HFFc6 (cell line): ENCODE data around the gene CORO1C. TPM values are rescaled to one million over a fixed set of nuclear protein-coding genes. Genes with fewer than 3 reads are reported as not detected.
A peak's percentile ranks its signal among the peaks of the same experiment; 100 is the strongest.

Experiments used
- DNase-seq: peaks from one replicate; pipeline ENCODE4 v3.0.0-alpha.2; 2018
- H3K27ac Mint-ChIP-seq: 2 replicates; pipeline ENCODE4 v1.8.0; 2020; ENCODE audit warnings: mild to moderate bottlenecking, mixed read lengths
- H3K27me3 Mint-ChIP-seq: 2 replicates; pipeline ENCODE4 v1.8.0; 2021; ENCODE audit warnings: mild to moderate bottlenecking, moderate library complexity, mixed read lengths; ENCODE audit not compliant: insufficient read depth
- H3K36me3 Mint-ChIP-seq: 2 replicates; pipeline ENCODE4 v1.8.0; 2021; ENCODE audit warnings: low read depth, mixed read lengths
- H3K4me1 Mint-ChIP-seq: 2 replicates; pipeline ENCODE4 v1.8.0; 2020; ENCODE audit warnings: low read depth, mixed read lengths
- H3K4me3 Mint-ChIP-seq: 2 replicates; pipeline ENCODE4 v1.8.0; 2020; ENCODE audit warnings: mild to moderate bottlenecking, moderate library complexity, mixed read lengths
- H3K9me3 Mint-ChIP-seq: 2 replicates; pipeline ENCODE4 v1.8.0; 2020; ENCODE audit warnings: mild to moderate bottlenecking, mixed read lengths
- total RNA-seq, 6 experiments: library from RNA; stranded (reverse); fragmentation: NEBNext Ultra II Directional; extraction: Animal tissue kit (Norgen Biotek cat#: 25700); gene quantifications; 2 replicates in 1 of 6; 3 replicates in 5 of 6; pipeline ENCODE4 v1.2.3, GENCODE V29; 2021
- TF ChIP-seq, protein P1 (sequence below): fragments of 200-600 bp; sonication (generic); IDR thresholded peaks from 2 replicates; pipeline ENCODE4 v1.5.0; 2021; ENCODE audit warnings: antibody characterized with exemption, mild to moderate bottlenecking

The CORO1C gene
- total RNA-seq, 6 experiments from 2014 or later = 541 to 709 (median 649) TPM

DNA sequence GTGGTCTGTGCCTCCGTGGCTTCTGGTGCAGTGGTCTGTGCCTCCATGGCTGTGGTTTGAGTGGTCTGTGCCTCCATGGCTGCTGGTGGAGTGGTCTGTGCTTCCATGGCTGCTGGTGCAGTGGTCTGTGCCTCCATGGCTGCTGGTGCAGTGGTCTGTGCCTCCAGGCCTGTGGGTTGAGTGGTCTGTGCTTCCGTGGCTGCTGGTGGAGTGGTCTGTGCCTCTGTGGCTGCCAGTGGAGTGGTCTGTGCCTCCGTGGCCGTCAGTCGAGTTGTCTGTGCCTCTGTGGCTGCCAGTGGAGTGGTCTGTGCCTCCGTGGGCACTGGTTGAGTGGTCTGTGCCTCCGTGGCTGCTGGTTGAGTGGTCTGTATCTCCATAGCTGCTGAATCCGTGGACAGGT, 107.7 kb downstream of the CORO1C start:
- DNase-seq = no peak
- H3K36me3 Mint-ChIP-seq = peaks cover 10% of the 10 kb centered on the region; the same call in 1 of the 2 replicates
- peaks cover 1% of the 10 kb centered on the region for H3K27me3 Mint-ChIP-seq
- TF ChIP-seq, protein P1, sequence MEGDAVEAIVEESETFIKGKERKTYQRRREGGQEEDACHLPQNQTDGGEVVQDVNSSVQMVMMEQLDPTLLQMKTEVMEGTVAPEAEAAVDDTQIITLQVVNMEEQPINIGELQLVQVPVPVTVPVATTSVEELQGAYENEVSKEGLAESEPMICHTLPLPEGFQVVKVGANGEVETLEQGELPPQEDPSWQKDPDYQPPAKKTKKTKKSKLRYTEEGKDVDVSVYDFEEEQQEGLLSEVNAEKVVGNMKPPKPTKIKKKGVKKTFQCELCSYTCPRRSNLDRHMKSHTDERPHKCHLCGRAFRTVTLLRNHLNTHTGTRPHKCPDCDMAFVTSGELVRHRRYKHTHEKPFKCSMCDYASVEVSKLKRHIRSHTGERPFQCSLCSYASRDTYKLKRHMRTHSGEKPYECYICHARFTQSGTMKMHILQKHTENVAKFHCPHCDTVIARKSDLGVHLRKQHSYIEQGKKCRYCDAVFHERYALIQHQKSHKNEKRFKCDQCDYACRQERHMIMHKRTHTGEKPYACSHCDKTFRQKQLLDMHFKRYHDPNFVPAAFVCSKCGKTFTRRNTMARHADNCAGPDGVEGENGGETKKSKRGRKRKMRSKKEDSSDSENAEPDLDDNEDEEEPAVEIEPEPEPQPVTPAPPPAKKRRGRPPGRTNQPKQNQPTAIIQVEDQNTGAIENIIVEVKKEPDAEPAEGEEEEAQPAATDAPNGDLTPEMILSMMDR = no peak
- H3K9me3 Mint-ChIP-seq = no peaks in the 10 kb centered on the region
- peaks cover 14% of the 10 kb centered on the region for H3K4me1 Mint-ChIP-seq
- H3K4me3 Mint-ChIP-seq = no peak overlapping the region
- H3K27ac Mint-ChIP-seq = peak overlapping the region; percentile 31; the same call in 1 of the 2 replicates

DNA sequence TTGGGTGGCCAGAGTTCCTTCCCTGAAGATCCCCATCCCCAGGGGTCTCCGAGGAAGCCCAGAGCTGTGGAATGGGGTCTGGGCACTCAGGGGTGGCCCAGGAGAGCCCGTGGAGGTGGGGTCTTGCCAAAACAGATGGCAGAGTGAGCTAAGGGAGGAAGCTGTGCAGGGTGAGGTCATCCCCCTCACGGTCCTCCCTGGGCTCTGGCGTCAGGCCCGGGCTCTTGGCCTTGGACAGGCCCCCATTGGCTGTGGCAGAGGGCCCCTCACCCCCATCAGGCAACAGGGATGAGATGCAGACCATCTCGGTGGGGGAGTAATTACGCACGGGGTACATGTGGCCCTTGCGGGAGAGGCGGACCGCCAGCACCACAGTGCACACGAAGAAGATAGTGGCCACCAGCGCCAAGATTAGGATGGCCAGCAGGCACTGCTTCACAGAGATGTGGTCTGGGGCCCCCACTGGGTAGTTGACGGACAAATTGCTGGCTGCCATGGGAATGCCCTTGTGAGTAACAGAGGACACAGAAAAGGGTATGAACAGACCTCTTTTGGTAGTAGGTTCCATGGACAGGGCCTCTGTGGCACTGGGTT, 108.3 kb downstream of the CORO1C start:
- Mint-ChIP-seq H3K36me3 (peaks cover 10% of the 10 kb centered on the region; the same call in 1 of the 2 replicates), H3K4me3 (no peak overlapping the region), H3K9me3 (no peaks in the 10 kb centered on the region), H3K27ac (no peak overlapping the region), H3K27me3 (peaks cover 1% of the 10 kb centered on the region), H3K4me1 (peaks cover 14% of the 10 kb centered on the region)
- TF ChIP-seq, protein P1 = no peak
- no peak for DNase-seq

DNA sequence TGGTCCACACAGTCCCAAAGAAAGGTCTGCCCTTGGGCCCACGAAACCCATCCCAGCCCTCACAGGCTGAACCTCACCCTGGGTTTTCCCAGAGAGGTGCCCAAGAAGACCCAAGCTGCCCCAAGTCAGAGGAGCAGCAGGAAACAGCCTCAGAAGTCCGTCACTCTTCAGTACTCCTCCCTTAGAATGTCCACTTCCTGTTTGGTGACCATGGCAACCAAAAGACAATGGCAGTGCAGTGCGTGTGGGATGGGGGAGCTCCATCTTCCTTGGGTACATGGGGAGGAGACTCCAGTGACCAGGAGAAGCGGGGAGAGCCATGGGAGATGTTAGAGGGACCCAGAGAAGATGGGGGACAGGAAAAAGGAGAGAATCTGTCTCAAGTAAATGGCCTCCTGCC, 108.9 kb downstream of the CORO1C start:
- no peak overlapping the region for H3K4me3 Mint-ChIP-seq
- TF ChIP-seq, protein P1 = no peak
- peaks cover 18% of the 10 kb centered on the region for H3K4me1 Mint-ChIP-seq
- peaks cover 1% of the 10 kb centered on the region for H3K27me3 Mint-ChIP-seq
- no peak for DNase-seq
- H3K9me3 Mint-ChIP-seq = no peaks in the 10 kb centered on the region
- H3K27ac Mint-ChIP-seq = peak overlapping the region; percentile 87
- peaks cover 10% of the 10 kb centered on the region; the same call in 1 of the 2 replicates for H3K36me3 Mint-ChIP-seq

DNA sequence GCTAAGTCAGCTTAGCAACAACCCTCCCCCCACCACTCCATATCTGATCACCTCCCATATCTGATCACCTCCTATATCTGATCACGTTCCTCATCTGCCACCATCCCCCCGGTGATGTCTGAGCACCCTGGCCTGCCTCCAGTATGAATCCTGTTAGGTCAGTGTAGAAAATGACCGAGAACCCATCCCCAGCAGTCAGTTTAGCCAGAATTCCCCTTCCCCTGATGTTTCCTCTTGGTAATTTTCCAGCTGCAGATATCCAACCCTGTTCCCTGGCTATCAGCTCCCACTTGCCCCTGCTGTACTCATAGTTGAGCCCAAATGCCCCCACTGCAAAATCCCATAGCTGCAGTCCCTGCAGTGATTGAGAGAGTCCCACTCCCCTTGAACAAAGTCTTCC, 110.2 kb downstream of the CORO1C start:
- H3K27me3 Mint-ChIP-seq = peaks cover 1% of the 10 kb centered on the region

DNA sequence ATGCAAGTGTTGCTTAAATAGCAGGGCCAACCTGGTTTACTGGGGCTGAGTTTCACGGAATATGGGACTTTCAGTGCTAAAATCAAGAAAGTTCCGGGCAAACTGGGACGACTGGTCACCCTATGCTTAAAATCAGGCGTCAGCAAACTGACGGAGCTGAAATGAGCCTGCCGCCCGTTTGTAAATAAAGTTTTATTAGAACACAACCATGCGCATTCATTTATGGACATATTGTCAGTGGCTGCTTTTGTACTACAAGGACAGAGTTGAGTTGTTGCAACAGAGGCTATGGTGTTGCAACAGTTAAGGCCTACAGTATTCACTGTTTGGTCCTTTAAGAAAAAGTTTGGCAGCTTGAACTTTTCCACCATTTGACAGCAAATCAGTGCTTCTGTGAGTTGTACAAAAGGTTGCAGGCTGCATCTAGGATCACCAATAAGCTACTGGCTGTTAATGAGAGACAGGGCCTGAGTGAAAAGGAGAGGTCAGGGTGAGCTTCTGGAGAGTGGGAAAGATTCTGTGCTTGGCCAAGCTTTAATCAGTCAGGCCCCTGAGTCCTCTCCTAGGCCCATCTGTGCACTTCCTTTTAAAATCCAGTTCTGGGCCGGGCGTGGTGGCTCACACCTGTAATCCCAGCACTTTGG, 111.0 kb downstream of the CORO1C start:
- TF ChIP-seq, protein P1 = no peak
- Mint-ChIP-seq H3K4me3 (no peak overlapping the region), H3K9me3 (peaks cover 6% of the 10 kb centered on the region; the same call in 1 of the 2 replicates), H3K4me1 (peaks cover 30% of the 10 kb centered on the region), H3K36me3 (peaks cover 16% of the 10 kb centered on the region), H3K27me3 (peaks cover 1% of the 10 kb centered on the region), H3K27ac (no peak overlapping the region)
- no peak for DNase-seq

More for the DNA sequence above, 110.2 kb downstream of the CORO1C start:
- Mint-ChIP-seq H3K9me3 (peaks cover 4% of the 10 kb centered on the region; the same call in 1 of the 2 replicates), H3K27ac (no peak overlapping the region), H3K36me3 (peaks cover 14% of the 10 kb centered on the region), H3K4me3 (no peak overlapping the region), H3K4me1 (peaks cover 30% of the 10 kb centered on the region)
- no peak for DNase-seq
- TF ChIP-seq, protein P1 = no peak
